B cell (primary cell): ENCODE results near the gene NUCKS1. TPM values are rescaled to one million over a fixed set of nuclear protein-coding genes. Genes with fewer than 3 reads are reported as not detected.

Source experiments
- ATAC-seq: fragments of 200-7000 bp; cut with Tn5 transposase; one replicate; pipeline ENCODE4 v1.10.0; 2021; ENCODE audit warnings: low read depth, mild to moderate bottlenecking, moderate number of reproducible peaks, moderate library complexity
- CTCF ChIA-PET: fragments of 350-600 bp; sonication (Branson Sonifier 250); formaldehyde crosslinking; loops from one replicate; lab custom pipeline; 2021; ENCODE audit warnings: antibody characterized with exemption, inconsistent platforms; lab: Charles Lee
- POLR2A ChIA-PET: fragments of 350-600 bp; sonication (Branson Sonifier 250); formaldehyde crosslinking; loops from one replicate; lab custom pipeline; 2021; ENCODE audit warnings: antibody characterized with exemption; lab: Charles Lee
- DNase-seq: peaks from one replicate; pipeline ENCODE4 v3.0.0; 2013
- H2AFZ ChIP-seq: 2 replicates; pipeline ENCODE4 v1.6.1; 2012; ENCODE audit warnings: mild to moderate bottlenecking, low read depth, low read length; ENCODE audit not compliant: insufficient read depth, poor library complexity, severe bottlenecking
- H3K27ac ChIP-seq, 2 donors: 1 replicate in 1 of 2; 2 replicates in 1 of 2; pipeline ENCODE4 v1.5.1; 2012 to 2013; ENCODE audit warnings: low read length in 2 of 2, mild to moderate bottlenecking in 2 of 2, moderate library complexity in 1 of 2
- H3K27me3 ChIP-seq, 4 experiments: fragments of 200-600 bp in 1 of 4; sonication (generic) in 1 of 4; replicated peaks in 1 of 4; 1 replicate in 2 of 4; 2 replicates in 2 of 4; pipeline versions ENCODE4 v1.6.1 to v1.7.0; 2013 to 2016; ENCODE audit warnings: low read length in 3 of 4, mild to moderate bottlenecking in 2 of 4, mixed read lengths in 1 of 4, moderate library complexity in 1 of 4; ENCODE audit not compliant: insufficient read depth in 4 of 4, control insufficient read depth in 3 of 4; ENCODE audit errors: control extremely low read depth in 1 of 4
- H3K36me3 ChIP-seq, 2 experiments: replicated peaks in 1 of 2; 1 replicate in 1 of 2; 2 replicates in 1 of 2; pipeline versions ENCODE4 v1.6.1 to v1.7.1; 2013; ENCODE audit warnings: low read length in 1 of 2; ENCODE audit not compliant: insufficient read depth in 2 of 2, control insufficient read depth in 1 of 2; ENCODE audit errors: control extremely low read depth in 1 of 2, extremely low read depth in 1 of 2
- H3K4me1 ChIP-seq, 2 donors: fragments of 200-600 bp in 1 of 2; sonication (generic) in 1 of 2; 1 replicate in 1 of 2; 2 replicates in 1 of 2; pipeline versions ENCODE4 v1.5.1 to v1.6.1; 2013 to 2017; ENCODE audit warnings: low read length in 2 of 2; ENCODE audit not compliant: control insufficient read depth in 2 of 2, insufficient read depth in 2 of 2
- H3K4me2 ChIP-seq: replicated peaks from 2 replicates; pipeline ENCODE3; 2012; ENCODE audit warnings: mild to moderate bottlenecking, low read depth, low read length; ENCODE audit not compliant: poor library complexity, severe bottlenecking
- H3K4me3 ChIP-seq, 5 experiments: fragments of 200-600 bp in 1 of 5; sonication (generic) in 1 of 5; 1 replicate in 3 of 5; 2 replicates in 2 of 5; pipeline versions ENCODE4 v1.5.1 to v1.7.0; 2011 to 2016; ENCODE audit warnings: low read length in 4 of 5, mild to moderate bottlenecking in 4 of 5, low read depth in 2 of 5, control low read depth in 1 of 5, moderate library complexity in 1 of 5; ENCODE audit not compliant: insufficient read depth in 1 of 5; ENCODE audit errors: control extremely low read depth in 1 of 5, extremely low read depth in 1 of 5
- H3K79me2 ChIP-seq: fragments of 200-600 bp; sonication (generic); one replicate; pipeline ENCODE4 v1.6.0; 2016; ENCODE audit warnings: low read length; ENCODE audit not compliant: control insufficient read depth, insufficient read depth
- H3K9ac ChIP-seq: fragments of 200-600 bp; sonication (generic); 2 replicates; pipeline ENCODE4 v1.6.1; 2017; ENCODE audit warnings: mild to moderate bottlenecking, low read length, moderate library complexity
- H3K9me3 ChIP-seq, 3 donors: one replicate each; pipeline versions ENCODE4 v1.6.1 to v1.7.1; 2013; ENCODE audit warnings: low read length in 2 of 3; ENCODE audit not compliant: control insufficient read depth in 2 of 3, insufficient read depth in 1 of 3; ENCODE audit errors: control extremely low read depth in 1 of 3
- H4K20me1 ChIP-seq: 2 replicates; pipeline ENCODE4 v1.6.0; 2012; ENCODE audit warnings: mild to moderate bottlenecking, low read length; ENCODE audit not compliant: insufficient read depth, control insufficient read depth, poor library complexity, severe bottlenecking
- H3K27ac Mint-ChIP-seq: one replicate; pipeline ENCODE4 v1.8.0; 2021; ENCODE audit warnings: mixed read lengths
- H3K27me3 Mint-ChIP-seq: one replicate; pipeline ENCODE4 v1.8.0; 2021; ENCODE audit warnings: mixed read lengths
- H3K4me1 Mint-ChIP-seq: one replicate; pipeline ENCODE4 v1.8.0; 2021; ENCODE audit warnings: mixed read lengths
- H3K4me3 Mint-ChIP-seq: one replicate; pipeline ENCODE4 v1.8.0; 2021; ENCODE audit warnings: mixed read lengths
- H3K9me3 Mint-ChIP-seq: one replicate; pipeline ENCODE4 v1.8.0; 2022; ENCODE audit warnings: mixed read lengths; ENCODE audit not compliant: insufficient read depth
- EZH2 ChIP-seq: IDR thresholded peaks from 2 replicates; pipeline ENCODE4 v1.6.1; 2012; ENCODE audit warnings: borderline replicate concordance, low read depth, mild to moderate bottlenecking, moderate library complexity, low read length; ENCODE audit not compliant: insufficient read depth, poor library complexity, severe bottlenecking
- WGBS: methylation state at CpG from one replicate; pipeline ENCODE4 v1.1.5; 2013; ENCODE audit warnings: missing lambda C conversion rate; ENCODE audit not compliant: insufficient coverage; 5-methylcytosine and 5-hydroxymethylcytosine counted together
- intact Hi-C: fragments of 100-400 bp; cut with micrococcal nuclease; formaldehyde crosslinking; loops from one replicate; pipeline ENCODE4 v1.10.0; 2022
- polyA plus RNA-seq: library from polyadenylated mRNA; depleted of rRNA; stranded (reverse); fragments of >200 nt; gene quantifications from 2 replicates; pipeline ENCODE4 v1.2.3, GENCODE V29; 2012
- total RNA-seq, 2 donors: library from RNA; stranded (reverse); fragments of 120-200 nt in 1 of 2; gene quantifications; 1 replicate in 1 of 2; 2 replicates in 1 of 2; pipeline versions ENCODE4 v1.2.3 to v1.2.4, GENCODE V29; 2013 to 2022
- TF ChIP-seq, protein P1 (sequence below): fragments of 200-600 bp; IDR thresholded peaks from one replicate; pipeline ENCODE4 v1.8.0; 2022; ENCODE audit warnings: antibody characterized with exemption, mild to moderate bottlenecking

The NUCKS1 gene
- total and polyA plus RNA-seq, 2 donors (not counting 1 experiment from before 2014, with no cell fraction given): 6.5 to 90.1 TPM

- peak within 1 kb of the TSS; percentile 99 for H3K27ac Mint-ChIP-seq
- Histone ChIP-seq H3K4me1 (peaks cover 44 to 48% of the 10 kb centered on the region in 2 donors), H3K9ac (peak within 1 kb of the TSS; percentile 96), H3K9me3 (peaks cover 0 to 6% (median 0%) of the 10 kb centered on the region in 3 donors), H3K4me3 (peak within 1 kb of the TSS; percentile 73 to 89 (median 86)), H2AFZ (peak within 1 kb of the TSS; percentile 86), H3K4me2 (peak within 1 kb of the TSS; percentile 95), H3K79me2 (peaks cover 33% of the 10 kb centered on the region), H3K27me3 (no peaks in the 10 kb centered on the region), H3K27ac (peak within 1 kb of the TSS; percentile 93 to 96), H4K20me1 (no peaks in the 10 kb centered on the region), H3K36me3 (peaks cover 1 to 22% of the 10 kb centered on the region in 2 experiments)
- H3K27me3 Mint-ChIP-seq: no peaks in the 10 kb centered on the region
- DNase-seq (peak; percentile 94), ATAC-seq (peak; percentile 89)
- ChIA-PET CTCF (interaction anchor here (0.7 to 2.7 kb wide), 8 partner anchors 15 to 331 kb away, joined by 3 to 11 read pairs (median 4); no protein-coding TSS in a partner anchor), POLR2A (interaction anchor here (1.0 to 2.5 kb wide), 6 partner anchors 24 to 106 kb away, joined by 3 to 17 read pairs (median 5); partner anchors contain the start of genes NUCKS1 and PM20D1)
- TF ChIP-seq EZH2: no peak
- TF ChIP-seq, protein P1, sequence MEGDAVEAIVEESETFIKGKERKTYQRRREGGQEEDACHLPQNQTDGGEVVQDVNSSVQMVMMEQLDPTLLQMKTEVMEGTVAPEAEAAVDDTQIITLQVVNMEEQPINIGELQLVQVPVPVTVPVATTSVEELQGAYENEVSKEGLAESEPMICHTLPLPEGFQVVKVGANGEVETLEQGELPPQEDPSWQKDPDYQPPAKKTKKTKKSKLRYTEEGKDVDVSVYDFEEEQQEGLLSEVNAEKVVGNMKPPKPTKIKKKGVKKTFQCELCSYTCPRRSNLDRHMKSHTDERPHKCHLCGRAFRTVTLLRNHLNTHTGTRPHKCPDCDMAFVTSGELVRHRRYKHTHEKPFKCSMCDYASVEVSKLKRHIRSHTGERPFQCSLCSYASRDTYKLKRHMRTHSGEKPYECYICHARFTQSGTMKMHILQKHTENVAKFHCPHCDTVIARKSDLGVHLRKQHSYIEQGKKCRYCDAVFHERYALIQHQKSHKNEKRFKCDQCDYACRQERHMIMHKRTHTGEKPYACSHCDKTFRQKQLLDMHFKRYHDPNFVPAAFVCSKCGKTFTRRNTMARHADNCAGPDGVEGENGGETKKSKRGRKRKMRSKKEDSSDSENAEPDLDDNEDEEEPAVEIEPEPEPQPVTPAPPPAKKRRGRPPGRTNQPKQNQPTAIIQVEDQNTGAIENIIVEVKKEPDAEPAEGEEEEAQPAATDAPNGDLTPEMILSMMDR: no peak
- WGBS: under 1% methylated on average over 23 of the region's 40 CpGs
- H3K4me1 Mint-ChIP-seq: peaks cover 54% of the 10 kb centered on the region
- peak within 1 kb of the TSS; percentile 98 for H3K4me3 Mint-ChIP-seq
- no peaks in the 10 kb centered on the region for H3K9me3 Mint-ChIP-seq
- intact Hi-C loops: loop anchor here (1.0 to 10.0 kb wide), 4 partner anchors 25 to 650 kb away; partner anchors contain the start of genes NUCKS1, PM20D1, RBBP5 and SLC41A1
These were observed 25.2 kb upstream of the NUCKS1 start, which contains the start of gene RAB29 for GRCh38 chr1:205775015-205775716. TSS of gene RAB29 (minus strand) at chr1:205775482. CDS start at chr1:205774956, 526 bp downstream.
